DMS153 treated with DMSO at 0.1 percent for 48 hours (cell line): ENCODE results near the gene TMEM95.
"Not testable (repeated sequence)": the region's sequence is repeated elsewhere in the genome, so short reads cannot be mapped to it uniquely, and the experiment has no call there.

ENCODE experiments used
- DNase-seq: peaks from one replicate; lab custom pipeline; 2025; ENCODE audit not compliant: unreplicated experiment; lab: John Stamatoyannopoulos, UW

Gene TMEM95

GRCh38 chr17:7346761-7347614, 8.0 kb upstream of the TMEM95 start:
- no peak for DNase-seq

- no peak for DNase-seq
Measured at GRCh38 chr17:7347630-7348477, 7.1 kb upstream of the TMEM95 start.

DNA sequence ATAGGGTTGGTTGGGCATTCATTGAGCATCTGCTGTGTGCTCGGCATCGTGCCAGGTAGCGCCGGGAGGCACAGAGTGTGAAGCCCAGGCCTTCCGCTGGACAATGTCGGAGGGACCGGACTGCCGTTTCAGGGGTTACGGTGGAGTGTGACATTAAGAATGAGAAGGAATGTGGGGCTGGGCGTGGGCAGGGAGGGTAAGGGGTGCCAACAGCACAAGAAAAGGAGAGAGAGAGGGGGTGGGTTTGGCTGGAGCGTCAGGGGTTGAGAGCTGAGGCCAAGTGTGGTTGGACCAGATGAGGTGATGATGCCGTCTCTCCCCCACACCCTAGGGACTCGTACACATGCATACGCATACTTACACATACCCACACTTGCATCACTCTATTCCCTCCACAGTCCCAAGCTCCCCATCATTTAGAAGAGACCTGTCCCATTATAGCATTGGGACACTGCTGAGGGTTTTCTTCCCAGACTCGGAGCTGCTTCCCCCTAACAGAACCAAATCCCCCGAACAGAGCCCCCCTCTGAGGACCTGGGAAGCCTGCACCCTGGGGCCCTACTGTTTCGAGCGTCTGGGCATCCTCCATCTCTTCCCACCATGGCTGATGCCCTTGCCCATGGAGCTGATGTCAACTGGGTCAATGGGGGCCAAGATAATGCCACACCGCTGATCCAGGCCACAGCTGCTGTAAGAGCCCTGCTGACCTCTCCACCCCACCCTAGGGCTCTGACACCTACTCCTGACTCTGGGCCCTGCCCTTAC, 6.3 kb upstream of the TMEM95 start:
- no peak for DNase-seq

- DNase-seq, result no peak
Measured at GRCh38 chr17:7351665-7352502, 3.1 kb upstream of the TMEM95 start, which contains the start of gene KCTD11. TSS of gene KCTD11 (plus strand) at chr17:7352162.

DNA sequence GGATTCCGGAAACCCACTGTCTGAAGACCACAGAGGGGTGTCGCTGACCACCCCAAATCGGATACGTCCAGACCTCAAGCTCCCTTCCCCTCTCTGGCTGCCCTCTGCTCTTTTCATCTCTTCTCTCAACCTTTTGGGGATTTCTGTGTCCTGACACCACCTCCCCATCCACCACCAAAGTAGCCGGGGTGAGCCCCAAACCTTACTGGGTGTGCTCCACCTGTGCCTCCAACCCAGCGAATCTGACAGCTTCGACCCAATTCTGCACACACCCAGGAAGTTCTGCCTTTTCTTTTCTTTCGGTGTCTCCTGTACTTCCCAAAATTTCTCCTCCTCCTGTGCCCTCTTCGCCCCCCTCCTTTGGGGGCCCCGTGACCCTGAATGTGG, 2.5 kb upstream of the TMEM95 start:
- DNase-seq, result no peak

DNA sequence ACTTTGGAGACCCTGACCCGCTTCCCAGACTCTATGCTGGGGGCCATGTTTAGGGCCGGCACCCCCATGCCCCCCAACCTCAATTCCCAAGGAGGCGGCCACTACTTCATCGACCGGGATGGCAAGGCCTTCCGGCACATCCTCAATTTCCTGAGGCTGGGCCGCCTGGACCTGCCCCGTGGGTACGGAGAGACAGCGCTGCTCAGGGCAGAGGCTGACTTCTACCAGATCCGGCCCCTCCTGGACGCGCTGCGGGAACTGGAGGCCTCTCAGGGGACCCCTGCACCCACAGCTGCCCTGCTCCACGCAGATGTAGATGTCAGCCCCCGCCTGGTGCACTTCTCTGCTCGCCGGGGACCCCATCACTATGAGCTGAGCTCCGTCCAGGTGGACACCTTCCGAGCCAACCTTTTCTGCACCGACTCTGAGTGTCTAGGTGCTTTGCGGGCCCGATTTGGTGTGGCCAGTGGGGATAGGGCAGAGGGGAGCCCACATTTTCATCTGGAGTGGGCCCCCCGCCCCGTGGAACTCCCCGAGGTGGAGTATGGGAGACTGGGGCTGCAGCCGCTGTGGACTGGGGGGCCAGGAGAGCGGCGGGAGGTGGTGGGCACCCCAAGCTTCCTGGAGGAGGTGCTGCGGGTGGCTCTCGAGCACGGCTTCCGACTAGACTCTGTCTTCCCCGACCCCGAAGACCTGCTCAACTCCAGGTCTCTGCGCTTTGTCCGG, 1.9 kb upstream of the TMEM95 start:
- no peak for DNase-seq

DNA sequence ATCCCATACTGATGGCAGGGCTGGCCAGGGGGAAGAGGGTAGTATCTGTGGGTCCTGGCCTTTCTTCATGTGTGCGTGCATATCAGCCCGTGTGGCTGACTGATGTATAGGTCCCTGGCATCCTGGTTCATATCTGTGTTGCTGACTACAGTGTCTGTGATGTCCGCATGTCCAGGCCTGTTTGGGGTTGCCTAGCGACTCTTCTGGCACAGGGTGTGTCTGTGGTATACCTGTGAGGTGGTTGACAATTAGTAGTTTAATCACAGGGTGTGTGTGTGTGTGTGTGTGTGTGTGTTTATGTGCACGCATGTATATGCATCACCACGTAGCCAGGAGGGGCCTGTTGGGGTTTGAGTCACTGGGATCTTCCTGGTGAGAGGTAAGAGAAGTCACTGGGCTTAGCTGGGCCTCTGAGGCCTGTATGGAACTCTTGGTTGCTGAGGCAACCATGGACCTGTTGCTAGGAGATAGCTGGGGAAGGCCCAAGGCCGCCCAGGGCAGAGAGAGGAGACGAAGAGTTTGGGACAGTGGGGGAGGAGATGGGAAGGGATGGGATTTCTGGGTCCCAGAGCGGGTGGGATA, 603 bp upstream of the TMEM95 start:
- peak; percentile 22 for DNase-seq

DNA sequence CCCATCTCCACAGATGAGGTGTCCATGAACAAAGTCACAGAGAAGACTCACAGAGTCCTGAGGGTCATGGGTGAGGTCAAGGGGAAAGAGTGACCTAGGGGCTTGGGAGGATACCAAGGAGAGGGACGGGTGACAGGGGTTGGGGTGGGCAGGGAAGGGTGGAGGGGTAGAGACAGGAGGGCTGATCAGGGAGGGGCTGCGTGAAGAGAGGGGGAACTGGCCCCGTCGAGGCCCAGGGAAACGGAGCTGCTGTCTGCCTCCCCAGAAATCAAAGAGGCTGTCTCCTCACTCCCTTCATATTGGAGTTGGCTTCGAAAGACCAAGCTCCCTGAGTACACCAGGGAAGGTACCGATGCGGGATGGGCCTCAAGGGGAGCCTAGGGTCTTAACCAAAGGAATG, 617 bp downstream of the TMEM95 start:
- no peak for DNase-seq

DNA sequence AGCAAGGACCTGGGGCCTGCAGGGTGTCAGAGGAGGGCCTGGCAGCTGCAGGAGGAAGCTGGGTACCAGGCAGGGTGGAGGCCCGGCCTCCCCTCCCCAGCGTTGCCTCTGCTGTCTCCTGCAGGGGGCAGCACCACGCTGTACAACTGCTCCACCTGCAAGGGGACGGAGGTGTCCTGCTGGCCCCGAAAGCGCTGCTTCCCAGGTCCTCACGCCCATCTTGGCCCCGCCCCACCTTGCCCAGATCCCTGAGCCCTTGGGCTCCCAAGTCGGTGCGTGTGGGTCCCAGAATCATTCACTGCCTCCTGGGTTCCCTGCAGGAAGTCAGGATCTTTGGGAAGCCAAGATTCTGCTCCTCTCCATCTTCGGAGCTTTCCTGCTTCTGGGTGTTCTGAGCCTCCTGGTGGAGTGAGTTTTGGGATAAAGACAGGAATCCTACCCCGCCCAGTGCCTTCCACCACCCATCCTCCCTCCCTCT, 1.2 kb downstream of the TMEM95 start:
- peak; percentile 23 for DNase-seq

DNA sequence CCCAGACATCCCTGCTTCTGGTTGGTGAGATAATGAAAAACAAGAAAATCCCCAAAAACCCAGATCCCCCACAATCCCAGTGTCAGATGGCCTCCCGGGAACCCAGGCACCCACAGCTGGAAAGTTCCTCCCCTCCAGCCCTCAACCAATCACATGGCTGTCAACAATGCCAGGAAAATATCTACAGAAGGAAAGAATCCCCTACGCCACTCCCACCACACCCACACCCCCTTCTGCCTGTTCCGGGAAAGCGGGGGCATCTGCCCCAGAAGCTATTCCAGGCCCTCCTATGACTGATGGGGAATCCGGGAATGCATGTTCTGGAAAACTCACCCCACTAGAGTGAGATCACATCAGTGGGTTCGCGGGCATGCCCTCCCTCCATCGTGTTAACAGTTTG, 1.8 kb downstream of the TMEM95 start:
- DNase-seq, result no peak

DNA sequence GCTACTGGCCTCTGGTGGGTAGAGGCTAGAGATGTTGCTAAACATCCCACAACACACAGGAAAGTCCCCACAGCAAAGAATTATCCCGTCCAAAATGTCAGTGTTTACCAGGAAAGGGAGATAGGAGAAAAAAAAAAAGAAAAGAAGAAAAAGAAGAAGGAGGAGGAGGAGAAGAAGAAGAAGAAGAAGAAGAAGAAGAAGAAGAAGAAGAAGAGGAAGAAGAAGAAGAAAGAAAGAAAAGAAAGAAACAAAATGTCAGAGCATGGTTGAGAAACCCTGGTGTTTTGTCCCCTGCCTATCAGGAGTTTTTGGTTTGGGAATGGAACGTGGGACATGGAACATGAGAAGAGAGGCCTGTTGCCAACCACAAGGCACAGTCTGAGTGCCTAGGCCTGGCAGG, 2.4 kb downstream of the TMEM95 start:
- DNase-seq, result no peak

- no peak for DNase-seq
Measured at GRCh38 chr17:7361906-7362305, 7.0 kb downstream of the TMEM95 start.

DNA sequence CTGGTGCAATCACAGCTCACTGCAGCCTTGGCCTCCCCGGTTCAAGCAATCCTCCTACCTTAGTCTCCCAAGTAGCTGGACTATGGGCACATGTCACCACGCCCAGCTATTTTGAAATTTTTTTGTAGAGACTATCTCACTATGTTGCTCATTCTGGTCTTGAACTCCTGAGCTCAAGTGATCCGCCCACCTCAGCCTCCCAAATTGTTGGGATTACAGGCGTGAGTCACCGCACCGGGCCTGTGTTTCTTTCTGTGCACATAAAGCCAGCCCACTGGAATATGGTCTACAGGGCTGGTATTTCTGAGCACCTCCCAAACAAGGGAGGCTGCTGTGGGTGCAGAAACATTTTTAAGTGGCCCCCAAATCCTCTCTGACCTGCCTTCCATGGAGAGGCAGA, 8.4 kb downstream of the TMEM95 start:
- DNase-seq, result no peak

DNA sequence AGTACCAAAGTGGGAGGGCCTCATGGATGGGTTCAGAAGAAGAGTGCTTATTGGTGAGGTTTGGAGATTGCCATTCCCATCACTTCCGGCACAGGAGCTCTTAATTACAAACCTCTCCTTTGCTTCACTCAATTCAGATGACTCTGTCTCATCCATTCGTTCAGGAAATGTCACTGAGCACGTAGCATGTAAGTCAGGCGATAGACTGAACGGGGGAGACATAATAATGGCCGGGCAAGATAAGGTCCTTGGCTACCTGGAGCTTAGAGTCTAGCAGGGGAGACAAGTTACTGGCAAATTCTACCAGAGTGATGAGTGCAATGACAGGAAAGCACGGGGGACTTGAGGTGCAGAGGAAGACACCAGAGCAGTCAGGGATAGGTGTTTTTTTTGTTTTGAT, 11.0 kb downstream of the TMEM95 start:
- not testable (repeated sequence) for DNase-seq

DNA sequence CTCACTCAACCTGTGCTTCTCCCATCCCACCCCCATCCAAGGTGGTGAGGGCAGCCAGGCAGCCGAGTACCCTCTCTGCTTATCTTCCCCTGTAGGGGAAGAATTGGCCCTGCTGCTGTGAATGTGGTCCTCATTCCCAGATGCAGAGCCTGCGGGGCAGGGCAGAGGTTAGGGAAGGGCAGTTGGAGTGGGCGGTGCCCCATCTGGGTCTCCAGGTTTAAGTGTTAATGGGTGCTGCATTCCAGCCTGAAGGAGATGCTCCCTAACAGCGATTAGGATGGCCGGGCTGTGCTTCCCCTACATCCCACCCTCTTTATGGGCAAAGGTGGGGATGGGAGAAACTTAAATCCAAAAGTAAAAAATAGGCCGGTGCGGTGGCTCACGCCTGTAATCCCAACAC, 12.1 kb downstream of the TMEM95 start:
- DNase-seq, result no peak

- no peak for DNase-seq
Measured at GRCh38 chr17:7367918-7368598, 13.1 kb downstream of the TMEM95 start.

DNA sequence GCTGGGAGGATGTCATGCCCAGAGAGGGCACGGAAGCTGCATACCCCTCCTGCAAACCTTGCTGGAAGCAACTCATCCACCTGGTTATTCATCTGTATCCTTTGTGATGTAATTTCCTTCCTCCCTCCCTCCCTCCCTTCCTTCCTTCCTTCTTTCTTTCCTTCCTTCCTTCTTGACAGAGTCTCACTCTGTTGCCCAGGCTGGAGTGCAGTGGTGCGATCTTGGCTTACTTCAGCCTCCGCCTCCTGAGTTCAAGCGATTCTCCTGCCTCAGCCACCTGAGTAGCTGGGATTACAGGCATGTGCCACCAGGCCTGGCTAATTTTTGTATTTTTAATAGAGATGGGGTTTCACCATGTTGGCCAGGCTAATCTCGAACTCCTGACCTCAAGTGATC, 13.6 kb downstream of the TMEM95 start:
- not testable (repeated sequence) for DNase-seq

- DNase-seq, result no peak
Measured at GRCh38 chr17:7369825-7370224, 14.9 kb downstream of the TMEM95 start.

DNA sequence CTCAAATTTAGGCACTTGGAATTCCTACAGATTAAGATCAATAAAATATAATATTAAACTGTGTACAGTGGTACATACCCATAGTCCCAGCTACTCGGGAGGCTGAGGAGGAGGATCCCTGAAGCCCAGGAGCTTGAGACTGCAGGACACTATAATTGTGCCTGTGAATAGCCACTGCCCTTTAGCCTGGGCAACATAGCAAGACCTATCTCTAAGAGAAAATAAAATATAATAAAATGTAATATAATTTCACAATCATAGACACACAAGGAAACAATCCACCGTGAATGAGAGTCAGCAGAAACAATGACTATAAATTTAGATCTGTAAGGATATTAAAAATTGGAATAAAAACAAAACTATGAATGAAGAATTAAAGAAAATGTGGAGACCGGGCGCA, 15.9 kb downstream of the TMEM95 start:
- DNase-seq, result no peak
